DMS153 treated with DMSO at 0.1 percent for 48 hours (cell line): ENCODE measurements around the gene ZNF470.

Experiments used
- DNase-seq: peaks from one replicate; lab custom pipeline; 2025; ENCODE audit not compliant: unreplicated experiment; lab: John Stamatoyannopoulos, UW

Gene ZNF470

GRCh38 chr19:56608274-56608964 is 41.2 kb downstream of the ZNF470 start:
- DNase-seq, result no peak

- no peak for DNase-seq
These were observed 44.0 kb downstream of the ZNF470 start for GRCh38 chr19:56611288-56611687.

- DNase-seq, result no peak
These were observed 45.5 kb downstream of the ZNF470 start for GRCh38 chr19:56612737-56613136.

GRCh38 chr19:56613639-56614038 is 46.4 kb downstream of the ZNF470 start:
- no peak for DNase-seq

- DNase-seq, result no peak
These were observed 50.3 kb downstream of the ZNF470 start for GRCh38 chr19:56617531-56617930.

GRCh38 chr19:56619121-56619520 is 51.9 kb downstream of the ZNF470 start:
- DNase-seq, result no peak

GRCh38 chr19:56622374-56622773 is 55.1 kb downstream of the ZNF470 start:
- DNase-seq, result no peak

GRCh38 chr19:56623006-56623405 is 55.7 kb downstream of the ZNF470 start:
- DNase-seq, result no peak

- DNase-seq, result no peak
These were observed 58.4 kb downstream of the ZNF470 start for GRCh38 chr19:56625708-56626107.

- DNase-seq, result no peak
These were observed 65.8 kb downstream of the ZNF470 start for GRCh38 chr19:56633021-56633420.

- DNase-seq, result no peak
These were observed 70.8 kb downstream of the ZNF470 start for GRCh38 chr19:56637976-56638555.
